Cardiac septum (tissue), 1 donor: ENCODE measurements around the gene AIFM3. TPM values are rescaled to one million over a fixed set of nuclear protein-coding genes. Genes with fewer than 3 reads are reported as not detected.

Experiments
- DNase-seq: peaks from one replicate; pipeline ENCODE4 v3.0.0-alpha.2; 2020; ENCODE audit warnings: low spot score
- intact Hi-C: fragments of 100-400 bp; cut with DNase I; formaldehyde crosslinking; loops from one replicate; pipeline ENCODE4 v1.14.0; 2022
- total RNA-seq: library from RNA; stranded (reverse); fragmentation: NEBNext Ultra II Directional; extraction: Animal tissue kit (Norgen Biotek cat#: 25700); gene quantifications from one replicate; pipeline ENCODE4 v1.2.1, GENCODE V29; 2021
- donor health status: DM: no; HTN: no; CAD: no.

AIFM3 gene
- total RNA-seq, 1 donor from 2014 or later, result 0.54 TPM

DNA sequence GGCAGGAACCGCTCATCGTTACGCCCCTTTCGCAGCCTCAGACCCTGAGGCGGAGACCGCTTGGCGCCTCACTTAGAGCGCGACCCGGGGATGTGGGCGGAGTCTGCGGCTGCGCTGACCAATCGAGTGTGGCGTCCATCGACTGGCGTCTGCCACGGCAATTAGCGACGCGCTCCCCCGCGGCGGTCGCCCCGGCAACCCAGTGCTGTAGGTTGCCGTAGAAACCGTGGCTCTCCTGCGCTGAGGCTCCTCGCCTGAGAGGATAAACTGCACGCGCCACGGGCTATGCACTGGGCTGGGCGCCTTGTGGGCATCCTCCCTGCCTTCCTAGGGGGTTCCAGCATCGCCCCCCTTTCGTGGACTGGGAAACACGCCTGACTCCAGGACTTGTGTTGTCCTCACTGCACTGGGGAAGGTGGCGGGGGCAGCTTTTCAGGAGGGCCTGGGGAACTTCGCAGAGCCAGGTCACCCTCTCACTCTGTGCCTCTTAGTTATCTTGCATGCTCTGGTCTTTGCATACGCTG is 47.2 kb downstream of the AIFM3 start:
- peak; percentile 91 for DNase-seq
- intact Hi-C loops, result loop anchor here (5.0 kb wide), 1 partner anchor 33 kb away; the partner anchor contains the start of gene LRRC74B

- DNase-seq, result no peak
- intact Hi-C loops, result loop anchor here (5.0 kb wide), 1 partner anchor 32 kb away; the partner anchor contains the start of gene LRRC74B
Measured at GRCh38 chr22:21014726-21015465, 47.8 kb downstream of the AIFM3 start, which contains the start of gene P2RX6. P2RX6 (plus strand) TSS chr22:21015165; CDS start chr22:21015175, 10 bp downstream.

DNA sequence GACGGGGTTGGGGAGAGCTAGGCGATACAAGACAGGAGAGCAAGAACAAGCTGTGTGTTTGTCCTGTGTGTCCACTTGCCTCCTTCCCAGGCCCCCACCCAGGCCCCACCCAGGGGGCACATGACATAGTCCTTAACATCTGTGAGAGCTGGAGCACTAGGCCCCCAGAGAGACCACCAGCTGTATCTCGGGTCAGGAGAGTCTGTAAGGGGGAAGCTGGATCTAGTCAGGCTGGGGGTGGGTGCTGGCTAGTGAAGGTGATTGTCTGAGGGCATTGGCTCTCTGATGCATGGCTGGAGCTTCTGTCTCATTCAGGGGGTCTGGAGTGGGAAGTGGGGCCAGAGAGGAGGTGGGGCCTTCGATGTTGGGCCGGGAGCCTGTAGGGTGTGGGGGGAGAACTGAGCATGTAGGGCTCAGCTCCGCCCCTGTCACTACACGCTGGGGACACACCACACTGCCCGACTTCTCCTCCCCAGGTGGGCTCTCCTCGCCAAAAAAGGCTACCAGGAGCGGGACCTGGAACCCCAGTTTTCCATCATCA is 48.5 kb downstream of the AIFM3 start:
- DNase-seq, result no peak
- intact Hi-C loops, result no loop called here

GRCh38 chr22:21016644-21017420 is 49.8 kb downstream of the AIFM3 start:
- no peak for DNase-seq
- intact Hi-C loops, result no loop called here

DNA sequence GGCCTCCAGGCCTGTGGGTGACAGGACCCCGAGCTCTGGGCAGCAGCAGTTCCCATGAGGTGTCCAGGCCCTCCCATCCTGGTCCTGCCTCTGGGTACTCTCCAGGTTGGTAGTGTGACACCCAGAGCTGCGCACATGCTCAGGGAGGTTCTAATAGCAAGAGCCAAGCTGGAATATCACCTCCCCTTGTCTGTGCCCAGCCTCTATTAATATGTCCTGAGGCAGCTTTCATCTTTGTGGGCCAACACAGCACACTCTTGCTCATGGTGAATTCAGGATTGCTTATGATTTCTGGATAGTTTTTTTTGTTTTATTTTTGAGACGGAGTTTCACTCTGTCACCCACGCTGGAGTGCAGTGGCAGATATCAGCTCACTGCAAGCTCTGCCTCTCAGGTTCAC is 51.3 kb downstream of the AIFM3 start:
- intact Hi-C loops, result no loop called here
- DNase-seq, result no peak

GRCh38 chr22:21020802-21021429 is 53.9 kb downstream of the AIFM3 start:
- intact Hi-C loops, result loop anchor here (10.0 kb wide), 1 partner anchor 84 kb away; no protein-coding TSS in a partner anchor
- DNase-seq, result no peak

- intact Hi-C loops, result loop anchor here (10.0 kb wide), 1 partner anchor 82 kb away; no protein-coding TSS in a partner anchor
- no peak for DNase-seq
Measured at GRCh38 chr22:21022507-21022906, 55.5 kb downstream of the AIFM3 start.

GRCh38 chr22:21022955-21023614 is 56.0 kb downstream of the AIFM3 start:
- intact Hi-C loops, result loop anchor here (10.0 kb wide), 1 partner anchor 82 kb away; no protein-coding TSS in a partner anchor
- DNase-seq, result no peak

DNA sequence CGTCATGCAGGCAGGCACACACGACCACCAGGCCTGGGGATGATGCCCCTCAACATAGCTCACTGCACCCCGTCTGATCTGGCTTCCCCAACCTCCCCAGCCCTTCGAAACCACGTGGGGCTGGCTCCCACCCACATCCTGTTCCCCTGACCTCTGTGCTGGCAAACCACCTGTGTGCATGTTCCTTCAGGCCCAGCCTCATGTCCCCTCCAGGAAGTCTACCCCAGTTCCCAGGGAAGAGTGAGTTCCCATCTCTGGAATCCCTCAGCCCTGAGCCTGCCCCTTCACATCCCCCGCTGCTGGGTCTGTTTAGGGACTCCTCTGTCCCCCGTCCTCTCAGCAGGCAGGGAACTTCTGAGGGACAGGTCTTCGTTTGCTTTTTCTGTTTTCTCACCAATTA is 58.2 kb downstream of the AIFM3 start:
- DNase-seq, result no peak
- intact Hi-C loops, result loop anchor here (10.0 kb wide), 1 partner anchor 80 kb away; no protein-coding TSS in a partner anchor

GRCh38 chr22:21025763-21026755 is 59.0 kb downstream of the AIFM3 start:
- intact Hi-C loops, result loop anchor here (10.0 kb wide), 1 partner anchor 79 kb away; no protein-coding TSS in a partner anchor
- DNase-seq, result no peak

DNA sequence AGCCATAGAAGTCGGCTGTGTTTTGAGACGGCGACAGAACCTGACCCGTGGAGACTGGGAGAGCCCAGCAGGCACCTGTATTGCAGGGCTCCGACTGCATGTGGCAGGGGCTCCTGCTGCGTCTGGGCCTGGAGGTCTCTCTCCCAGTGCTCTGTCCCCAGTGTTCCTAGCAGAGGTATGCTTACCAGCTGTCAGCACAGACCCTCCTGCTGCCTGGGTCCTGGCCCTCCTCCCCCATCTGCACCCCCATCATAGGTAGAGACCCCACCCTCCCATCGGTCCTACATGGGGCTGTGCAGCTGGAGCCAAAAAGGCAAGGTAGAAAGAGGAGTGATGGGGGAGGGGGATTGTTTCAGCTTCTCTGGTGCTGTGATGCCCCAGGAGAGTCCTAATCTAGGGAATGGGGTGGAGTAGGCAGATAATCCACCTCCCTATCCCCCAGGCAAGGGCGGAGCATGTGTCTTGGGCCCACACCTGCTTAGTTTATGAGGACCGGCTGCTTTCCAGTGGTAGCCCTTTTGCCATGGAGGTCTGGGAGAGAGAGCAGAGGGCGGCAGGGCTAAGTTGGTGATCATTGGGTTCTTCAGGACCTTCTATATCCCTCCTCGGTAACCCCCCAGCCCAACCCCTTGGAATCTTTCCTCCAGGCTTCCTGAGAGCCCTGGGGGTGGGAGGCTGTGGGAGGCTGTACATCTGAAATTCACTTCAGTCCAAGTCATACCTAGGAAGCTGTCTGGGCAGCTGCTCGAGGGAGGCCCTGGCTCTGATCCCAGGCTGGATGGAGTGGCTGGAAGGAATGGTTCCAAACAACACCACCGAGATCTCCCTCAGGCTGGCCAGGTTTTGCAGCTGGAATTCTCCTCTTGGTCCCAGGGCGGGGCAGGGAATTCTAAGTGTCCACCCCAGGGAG is 60.0 kb downstream of the AIFM3 start:
- intact Hi-C loops, result loop anchor here (10.0 kb wide), 1 partner anchor 78 kb away; no protein-coding TSS in a partner anchor
- no peak for DNase-seq

DNA sequence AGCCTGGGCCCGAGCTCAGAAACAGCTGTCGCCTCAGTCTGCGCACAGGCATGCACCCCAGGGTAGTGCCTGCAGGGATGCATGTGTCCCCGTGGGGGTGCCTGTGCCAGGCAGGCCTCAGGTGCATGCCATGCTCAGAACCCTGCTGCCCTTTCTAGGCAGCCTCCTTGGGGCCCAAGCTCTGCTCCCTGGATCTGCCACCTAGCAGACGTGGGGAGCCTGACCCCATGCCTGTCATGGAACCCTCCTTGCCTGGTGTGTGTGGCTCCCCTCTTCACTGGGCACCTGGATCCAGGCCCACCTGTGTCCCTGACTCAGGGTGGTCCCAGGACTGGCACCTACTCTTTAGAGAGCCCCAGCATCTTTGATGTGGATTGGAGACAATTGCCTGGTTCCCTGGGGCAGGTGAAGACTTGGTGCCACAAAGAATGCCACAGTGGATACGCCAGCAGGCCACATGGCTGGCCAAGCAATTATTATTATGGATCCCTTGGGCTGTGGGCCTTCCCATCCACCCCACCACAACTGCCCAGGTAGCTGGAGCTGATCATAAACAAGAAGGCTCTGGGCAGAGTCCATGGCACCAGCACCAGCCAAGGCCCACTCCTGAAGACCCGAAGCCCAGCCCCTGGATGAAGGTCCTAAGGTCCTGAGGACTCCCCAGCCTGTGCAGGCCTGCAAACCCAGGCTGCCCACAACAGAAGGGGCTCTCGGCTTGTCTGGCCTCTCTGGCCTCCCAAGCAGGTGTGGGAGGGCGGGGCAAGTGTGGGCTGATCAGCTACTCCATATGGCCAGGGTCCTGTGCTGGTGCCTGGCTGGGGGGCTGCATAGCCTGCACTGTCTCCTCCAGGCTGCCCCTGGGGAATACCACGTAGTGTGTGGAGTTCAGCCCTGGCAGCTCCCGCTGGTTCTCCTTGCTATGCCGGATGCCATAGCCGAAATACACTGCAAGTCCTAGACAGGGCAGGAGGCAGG is 61.5 kb downstream of the AIFM3 start:
- intact Hi-C loops, result loop anchor here (10.0 kb wide), 1 partner anchor 76 kb away; no protein-coding TSS in a partner anchor
- no peak for DNase-seq

- DNase-seq, result no peak
- intact Hi-C loops, result loop anchor here (10.0 kb wide), 1 partner anchor 75 kb away; no protein-coding TSS in a partner anchor
Measured at GRCh38 chr22:21029486-21030025, 62.5 kb downstream of the AIFM3 start.

DNA sequence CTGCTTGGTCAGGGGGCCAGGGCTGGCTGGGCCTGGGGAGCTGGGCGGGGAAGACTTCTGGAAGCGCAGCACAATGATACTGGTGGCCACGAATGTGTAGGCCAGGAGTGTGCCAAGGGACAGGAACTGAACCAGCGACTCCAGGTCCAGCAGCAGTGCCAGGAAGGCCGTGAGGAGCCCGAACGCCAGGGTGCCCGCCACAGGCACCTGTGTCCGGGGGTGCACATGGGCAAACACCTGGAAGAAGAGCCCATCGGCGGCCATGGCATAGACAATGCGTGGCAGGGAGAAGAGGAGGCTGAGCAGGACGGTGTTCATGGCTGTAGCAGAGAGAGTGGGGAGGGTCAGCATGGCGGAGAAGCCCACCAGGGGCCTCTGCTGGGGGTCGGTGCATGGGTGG is 63.0 kb downstream of the AIFM3 start:
- DNase-seq, result no peak
- intact Hi-C loops, result no loop called here
